Measurements from ENCODE around the gene HOXC6.

The HOXC6 gene

DNA sequence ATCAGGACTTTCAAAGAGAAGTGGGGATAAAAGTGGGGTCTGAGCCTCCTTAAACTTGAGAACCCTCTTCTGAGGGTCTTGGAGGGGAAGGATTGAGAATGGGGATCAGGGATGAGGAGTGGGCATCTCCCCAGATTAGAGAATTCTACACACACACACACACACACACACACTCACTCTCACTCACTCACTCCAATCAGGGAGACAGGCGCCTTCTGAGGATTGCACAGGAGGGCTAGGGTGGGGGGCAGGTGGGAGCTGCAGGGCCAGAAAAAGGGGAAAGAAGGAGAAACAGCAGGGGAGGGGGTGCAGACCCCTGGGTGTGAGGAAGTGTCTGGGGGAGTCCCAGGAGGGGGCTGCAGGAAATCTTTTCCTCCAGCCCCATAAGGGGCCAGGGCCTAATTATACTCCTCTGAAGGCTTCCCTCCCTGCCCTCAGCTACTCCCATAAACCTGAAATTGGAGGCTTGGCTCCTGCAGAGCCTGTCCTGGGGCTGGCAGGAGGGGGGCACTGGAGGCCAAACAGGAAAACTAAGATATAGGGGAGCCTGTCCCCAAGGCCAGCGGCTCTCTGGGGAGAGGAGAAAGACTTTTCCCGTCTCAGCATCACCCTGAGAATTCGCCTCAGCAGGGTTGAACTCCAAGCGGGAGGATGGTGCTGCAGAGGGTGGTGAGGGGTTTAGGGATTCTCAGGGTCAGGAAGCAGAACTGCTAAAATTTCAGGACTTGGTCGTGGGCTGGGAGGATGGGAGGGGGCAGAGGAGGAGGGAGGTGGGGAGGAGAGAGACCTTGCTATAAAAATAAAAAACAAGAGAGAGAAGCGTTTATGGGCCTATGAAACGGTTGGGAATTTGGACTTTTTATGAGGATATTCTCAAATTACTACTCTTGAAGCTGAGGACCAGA, 26.7 kb upstream of the HOXC6 start:
- DNase-seq (ENCODE audit: extremely low read depth in 1 of 2, low read depth in 1 of 2), result no peak

DNA sequence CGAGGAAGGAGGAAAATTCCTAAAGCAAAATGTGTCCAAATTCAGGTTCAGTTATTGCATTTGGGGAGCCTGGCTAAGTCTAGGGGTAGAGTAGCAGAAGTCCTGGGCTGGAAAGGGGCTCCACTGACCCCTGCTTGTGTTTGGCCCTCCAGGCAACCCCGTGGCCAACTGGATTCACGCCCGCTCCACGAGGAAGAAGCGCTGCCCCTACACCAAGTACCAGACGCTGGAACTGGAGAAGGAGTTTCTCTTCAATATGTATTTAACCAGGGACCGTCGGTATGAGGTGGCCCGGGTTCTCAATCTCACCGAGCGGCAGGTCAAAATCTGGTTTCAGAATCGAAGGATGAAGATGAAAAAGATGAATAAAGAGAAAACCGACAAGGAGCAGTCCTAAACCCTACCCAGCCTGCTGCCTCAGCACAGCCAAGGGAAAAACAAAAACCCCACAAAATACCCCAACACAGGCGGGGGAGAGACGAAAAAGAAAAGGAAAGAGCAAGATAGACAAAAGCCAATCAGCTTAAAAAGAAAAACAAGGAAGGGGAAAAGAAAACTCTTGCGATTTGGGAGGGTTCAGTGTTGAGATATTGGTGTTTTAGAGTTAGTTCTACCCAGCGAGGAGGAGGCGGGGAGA, 25.8 kb upstream of the HOXC6 start:
- DNase-seq (ENCODE audit: extremely low read depth in 1 of 2, low read depth in 1 of 2), result no peak

DNA sequence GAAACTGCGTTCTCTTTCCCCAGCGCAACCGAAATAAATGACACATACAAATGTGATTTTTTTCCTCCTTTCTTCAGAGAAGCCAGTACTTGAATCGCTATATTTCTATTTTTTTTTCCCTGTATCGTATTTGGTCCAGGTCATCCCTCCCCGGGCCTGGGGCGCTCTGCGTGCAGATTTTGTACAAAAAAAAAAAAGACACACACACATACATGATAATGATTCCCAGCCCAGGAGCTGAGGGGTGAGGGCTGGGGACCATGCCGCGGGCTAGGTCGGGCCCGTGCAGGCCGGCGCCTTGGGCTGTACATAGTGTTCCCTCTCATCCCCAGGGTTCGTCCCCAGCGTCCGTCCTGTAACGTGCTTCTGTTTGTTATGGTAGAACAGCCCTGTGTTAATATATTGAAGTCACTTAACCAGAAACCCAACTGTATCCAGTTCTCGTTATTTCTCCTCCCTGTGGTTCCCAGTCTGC, 25.3 kb upstream of the HOXC6 start:
- no peak for DNase-seq (ENCODE audit: extremely low read depth in 1 of 2, low read depth in 1 of 2)

DNA sequence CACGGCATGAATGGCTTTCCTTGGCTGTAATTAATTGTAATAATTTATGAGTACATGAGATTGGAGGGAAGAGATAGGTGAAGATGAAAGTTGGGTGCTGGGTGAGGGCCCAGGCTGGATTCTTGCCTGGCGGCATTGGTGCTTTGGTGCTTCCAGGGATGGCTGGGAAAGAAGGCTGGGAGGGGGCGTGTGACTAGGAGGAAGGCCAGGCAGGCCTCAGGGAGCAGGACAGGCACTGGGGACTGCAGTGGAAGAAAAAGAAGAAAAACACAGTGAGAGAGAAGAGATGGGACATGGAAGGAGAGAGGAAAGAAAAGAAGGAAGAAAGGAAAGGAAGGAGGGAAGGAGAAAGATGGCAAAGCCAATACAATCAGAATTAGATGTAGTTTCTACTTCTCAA, 24.6 kb upstream of the HOXC6 start:
- no peak for DNase-seq (ENCODE audit: extremely low read depth in 1 of 2, low read depth in 1 of 2)

DNA sequence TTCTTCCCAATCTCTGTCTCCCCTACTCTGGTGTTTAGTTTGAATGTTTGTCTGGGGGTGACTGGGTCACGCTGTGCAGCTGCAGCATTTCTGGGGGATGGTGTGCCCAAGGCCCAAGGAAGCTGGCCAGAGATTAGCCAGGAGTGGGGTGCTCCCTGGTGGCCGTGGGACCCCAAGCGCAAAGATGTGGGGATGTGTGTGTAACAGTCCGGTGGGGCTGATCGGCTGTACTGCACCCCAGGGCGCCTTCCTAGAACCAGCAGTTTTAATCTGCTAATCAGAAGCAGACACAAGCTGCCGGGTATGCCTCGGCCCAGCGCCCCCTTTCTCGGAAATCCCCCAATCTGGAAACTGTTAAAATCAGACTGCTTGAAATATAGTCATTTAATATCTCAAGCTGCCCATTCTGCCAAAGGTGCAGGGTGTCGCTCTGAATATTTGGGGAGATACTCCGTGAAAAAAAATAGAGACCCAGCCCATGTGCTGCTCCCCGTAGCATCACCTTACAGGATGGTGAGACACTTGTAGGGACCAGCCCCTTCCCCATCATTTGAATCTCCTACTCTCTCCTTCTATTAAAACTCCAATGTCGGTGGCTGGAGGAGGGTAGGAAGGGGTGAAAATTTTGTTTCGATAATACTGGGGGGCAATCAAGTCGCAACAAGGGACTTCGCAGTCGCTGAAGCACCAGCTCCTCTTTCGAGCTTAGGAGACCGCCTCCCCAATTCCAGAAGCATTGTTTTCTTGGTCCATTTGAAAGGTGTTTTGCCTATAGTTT, 24.0 kb upstream of the HOXC6 start:
- DNase-seq (ENCODE audit: extremely low read depth in 1 of 2, low read depth in 1 of 2), result no peak

DNA sequence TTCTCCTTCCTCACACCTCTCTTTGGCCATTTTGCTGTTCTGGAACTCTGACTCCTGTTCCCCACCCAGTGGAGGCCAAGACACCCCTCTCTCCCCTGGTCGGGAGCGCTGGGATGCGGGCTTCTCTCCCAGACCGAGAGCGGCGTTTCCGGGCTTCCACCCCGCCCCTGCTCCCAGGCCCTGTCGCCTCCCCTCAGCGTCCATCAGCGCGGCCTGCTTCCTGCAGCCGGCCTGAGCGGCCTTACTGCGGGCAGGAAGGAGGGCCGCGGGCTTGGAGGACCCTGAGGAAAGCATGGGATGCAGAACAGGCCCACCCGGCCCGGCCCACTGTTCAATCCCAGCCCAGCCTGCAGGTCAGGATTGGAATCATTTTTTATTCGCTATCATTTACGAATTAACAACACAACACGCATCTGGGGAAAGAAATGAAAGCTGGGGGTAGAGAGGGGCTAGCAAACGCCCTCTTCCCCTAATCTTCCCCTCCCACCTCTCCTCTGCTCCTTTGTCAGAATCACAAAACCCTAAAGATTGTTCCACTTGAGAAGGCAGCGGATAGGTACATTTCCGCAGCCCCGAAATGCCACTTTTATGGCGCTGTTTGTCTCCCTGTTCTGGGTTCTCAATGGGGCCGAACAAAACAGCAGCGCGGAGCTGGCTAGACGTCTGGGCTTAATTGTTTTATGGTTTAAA, 23.3 kb upstream of the HOXC6 start:
- DNase-seq (ENCODE audit: extremely low read depth in 1 of 2, low read depth in 1 of 2), result no peak

DNA sequence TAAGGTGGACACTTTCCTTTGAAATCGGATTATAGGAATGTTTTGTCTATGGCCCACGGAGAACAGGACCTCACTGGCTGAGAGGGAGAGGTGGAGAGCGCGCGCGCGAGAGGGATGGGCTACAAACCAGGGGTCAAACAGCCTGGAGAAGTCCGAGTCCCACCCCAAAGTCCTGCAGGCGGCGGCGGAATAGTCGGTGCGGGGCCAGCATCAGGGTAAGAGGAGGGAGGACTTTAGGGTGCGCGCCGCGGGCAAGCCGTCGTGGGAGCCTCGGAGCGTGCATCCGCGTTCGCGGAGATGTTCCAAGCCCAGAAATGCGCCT, 22.7 kb upstream of the HOXC6 start:
- no peak for DNase-seq (ENCODE audit: extremely low read depth in 1 of 2, low read depth in 1 of 2)

DNA sequence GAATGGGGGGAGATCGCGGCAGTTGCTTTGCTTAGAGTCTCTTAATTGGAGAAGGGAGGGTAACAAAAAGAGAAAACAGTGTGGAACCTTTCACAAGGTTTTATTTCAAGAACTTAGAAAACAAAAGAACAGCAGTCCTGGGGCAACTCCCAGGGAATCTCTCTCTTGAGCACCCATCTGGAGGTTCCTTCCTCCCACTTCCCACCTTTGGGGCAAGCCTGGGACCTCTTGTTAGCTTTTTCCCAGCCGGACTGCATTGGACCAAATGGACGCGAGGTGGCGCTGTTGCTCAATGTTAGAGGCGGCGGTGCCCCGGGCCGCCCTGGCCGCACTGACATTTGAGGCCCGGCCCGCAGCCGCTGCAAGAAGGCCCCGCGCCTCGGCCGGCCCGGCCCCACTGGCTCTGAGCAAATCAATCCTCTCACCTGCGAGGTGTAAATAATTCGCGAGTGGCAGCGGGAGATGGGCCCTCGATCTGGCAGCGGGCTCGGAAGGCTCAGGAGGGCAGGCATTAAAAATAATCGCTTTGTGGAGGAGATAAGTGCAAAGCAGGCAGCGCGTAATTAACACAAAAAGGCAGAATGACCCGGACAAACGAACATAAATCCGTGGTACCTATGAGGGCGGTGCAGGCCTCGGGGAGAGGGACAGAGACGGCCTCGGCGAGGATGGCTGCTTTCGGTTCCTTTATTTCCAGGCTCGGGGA, 22.2 kb upstream of the HOXC6 start:
- peak; percentile 62 to 81 for DNase-seq (ENCODE audit: extremely low read depth in 1 of 2, low read depth in 1 of 2)

DNA sequence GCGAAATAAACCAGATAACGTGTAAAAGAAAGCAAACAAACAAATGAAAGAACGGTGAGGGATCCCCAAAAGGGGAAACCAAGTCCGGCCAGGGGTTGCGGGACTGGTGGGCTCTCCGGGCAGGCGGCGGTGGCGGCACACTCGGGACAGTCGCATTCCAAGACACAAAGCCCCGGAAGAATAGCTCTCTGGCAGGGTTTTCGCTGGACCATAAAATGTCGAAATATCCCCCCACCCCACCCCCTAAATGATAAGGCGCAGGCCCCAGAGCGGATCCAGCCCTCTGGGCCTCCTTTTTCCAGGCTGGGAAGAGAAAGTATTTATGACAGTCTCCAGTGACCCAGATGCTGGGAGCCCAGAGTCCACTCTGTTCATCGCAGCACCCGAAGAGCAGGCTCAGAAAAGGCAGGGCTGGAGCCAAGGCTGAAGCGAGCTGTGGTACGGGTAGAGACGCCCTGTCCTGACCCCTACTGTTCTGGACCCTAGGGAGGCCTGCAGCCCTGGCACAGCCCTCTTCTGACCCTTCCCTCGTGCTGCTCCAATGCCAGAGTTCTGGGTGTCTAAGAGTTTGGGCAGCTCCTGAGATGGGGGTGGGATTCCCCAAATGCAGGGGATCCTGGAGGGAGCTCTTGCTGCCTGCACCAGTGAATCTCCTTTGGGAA, 21.6 kb upstream of the HOXC6 start:
- no peak for DNase-seq (ENCODE audit: extremely low read depth in 1 of 2, low read depth in 1 of 2)

DNA sequence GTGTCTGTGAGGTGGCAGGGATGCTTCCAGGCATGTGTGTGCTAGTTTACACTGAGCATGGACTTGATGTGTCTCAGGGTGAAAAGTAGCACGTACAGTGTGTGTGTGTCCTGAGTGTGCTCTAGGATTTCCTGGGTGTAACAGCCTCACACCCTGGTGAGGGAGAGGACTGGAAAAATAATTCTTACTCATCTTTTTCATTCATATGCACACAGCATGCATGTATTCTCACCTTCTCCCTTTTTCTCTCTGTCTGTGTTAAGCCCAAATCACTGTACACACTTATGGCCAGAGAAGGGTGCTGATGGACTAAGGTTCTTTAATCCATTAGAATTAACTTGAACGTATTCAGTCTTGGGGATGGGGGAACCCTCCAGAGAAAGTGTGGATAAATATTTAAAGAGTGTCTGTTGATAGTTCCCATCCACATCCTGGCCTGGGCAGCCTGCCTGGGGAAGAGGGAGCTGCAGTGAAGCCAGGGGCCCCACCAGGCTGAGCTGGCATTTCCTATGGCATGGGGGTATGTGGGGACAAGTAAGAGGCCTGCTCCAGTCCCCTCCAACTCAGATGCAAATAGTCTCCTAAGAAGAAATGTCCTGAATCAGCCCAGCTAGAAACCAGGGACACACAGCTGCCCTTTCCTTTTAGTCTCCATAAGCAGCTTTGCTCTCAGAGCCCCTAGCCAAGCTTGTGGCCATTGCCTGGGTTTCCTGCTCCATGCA, 20.5 kb upstream of the HOXC6 start:
- DNase-seq (ENCODE audit: extremely low read depth in 1 of 2, low read depth in 1 of 2), result no peak

DNA sequence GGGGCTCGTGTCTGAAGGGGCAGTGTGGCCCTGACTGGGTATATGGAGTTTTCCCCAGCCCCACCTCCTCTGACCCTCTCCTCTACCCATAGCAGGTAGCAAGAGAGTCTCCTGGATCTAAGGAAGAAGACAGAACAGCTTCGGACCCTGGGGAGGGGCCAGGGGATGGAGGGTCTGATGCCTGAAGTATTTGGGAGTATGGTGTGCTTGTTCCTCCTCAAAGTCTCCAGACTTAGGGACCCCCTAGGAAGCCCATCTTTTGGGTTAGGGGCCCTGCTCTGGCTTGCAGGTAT, 20.0 kb upstream of the HOXC6 start:
- DNase-seq (ENCODE audit: extremely low read depth in 1 of 2, low read depth in 1 of 2), result no peak

DNA sequence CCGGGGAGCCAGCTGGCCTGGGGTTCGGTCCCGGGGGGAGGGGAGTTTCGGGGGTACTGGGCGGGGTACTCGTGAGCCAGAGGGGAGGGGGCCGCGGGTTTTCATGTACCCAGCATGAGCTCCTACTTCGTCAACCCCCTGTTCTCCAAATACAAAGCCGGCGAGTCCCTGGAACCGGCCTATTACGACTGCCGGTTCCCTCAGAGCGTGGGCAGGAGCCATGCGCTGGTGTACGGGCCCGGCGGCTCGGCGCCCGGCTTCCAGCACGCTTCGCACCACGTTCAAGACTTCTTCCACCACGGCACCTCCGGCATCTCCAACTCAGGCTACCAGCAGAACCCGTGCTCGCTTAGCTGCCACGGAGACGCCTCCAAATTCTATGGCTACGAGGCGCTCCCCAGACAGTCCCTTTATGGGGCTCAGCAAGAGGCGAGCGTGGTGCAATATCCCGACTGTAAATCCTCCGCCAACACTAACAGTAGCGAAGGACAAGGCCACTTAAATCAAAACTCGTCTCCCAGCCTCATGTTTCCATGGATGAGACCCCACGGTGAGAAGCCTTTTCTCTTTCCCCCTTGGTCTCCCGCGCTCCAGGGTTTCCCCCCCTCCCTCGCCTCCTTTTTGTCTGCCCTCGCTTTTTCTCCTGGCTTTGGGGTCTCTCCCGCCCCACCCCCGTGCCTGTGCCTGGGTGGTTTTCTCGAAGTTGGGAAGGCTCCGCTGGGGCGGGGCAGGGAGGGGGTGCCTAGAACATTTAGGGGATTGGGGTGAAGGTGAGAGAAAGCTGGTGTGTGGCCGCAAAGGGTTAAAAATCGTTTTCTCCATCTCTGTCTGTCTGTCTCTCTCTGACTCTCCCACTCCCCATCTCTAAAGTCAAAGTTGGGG, 18.8 kb upstream of the HOXC6 start:
- DNase-seq (ENCODE audit: extremely low read depth in 1 of 2, low read depth in 1 of 2), result no peak

DNA sequence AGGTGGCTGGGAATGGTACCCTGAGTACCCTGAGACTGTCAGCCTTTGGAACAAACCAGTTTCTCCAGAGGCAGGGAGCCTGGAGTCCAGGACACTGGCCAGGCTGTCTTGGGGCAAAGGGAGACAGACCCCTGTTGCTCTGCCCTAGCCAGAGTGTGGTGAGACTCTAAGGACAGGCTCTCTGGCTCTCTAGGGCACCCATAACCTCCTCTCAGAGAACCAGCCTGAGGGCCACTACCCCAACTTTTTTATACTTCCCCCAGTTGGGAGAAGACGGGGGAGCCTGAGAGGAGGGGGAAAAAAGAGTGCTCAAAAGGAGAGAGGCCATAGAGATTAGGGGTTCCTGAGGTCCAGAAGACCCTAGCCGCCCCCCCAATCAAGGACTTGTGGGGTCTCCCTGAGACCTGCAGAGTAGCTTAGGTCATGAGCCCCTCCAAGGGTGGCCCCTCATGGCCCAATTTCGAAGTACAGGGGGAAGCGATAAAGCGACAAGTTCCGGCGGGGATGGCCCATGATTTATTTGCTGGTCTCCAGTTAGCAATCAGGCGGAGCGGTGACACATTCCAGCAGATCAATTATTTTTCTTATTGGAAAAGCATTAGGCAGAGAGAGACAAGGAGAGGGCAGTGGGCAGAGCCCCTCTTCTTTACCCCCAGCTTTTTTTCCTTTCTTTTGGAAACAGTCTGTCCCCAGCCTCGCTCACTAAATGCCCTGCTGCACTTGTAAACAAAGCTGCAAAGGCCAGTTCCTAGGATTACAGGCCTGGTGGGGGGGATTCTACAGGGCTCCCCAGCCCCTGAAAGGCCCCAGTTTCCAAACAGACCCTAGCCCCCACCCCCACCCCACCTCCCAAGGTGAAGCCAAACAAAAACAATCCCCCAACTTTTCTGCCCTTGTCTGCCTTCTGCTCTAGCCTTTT, 17.9 kb upstream of the HOXC6 start:
- no peak for DNase-seq (ENCODE audit: extremely low read depth in 1 of 2, low read depth in 1 of 2)

DNA sequence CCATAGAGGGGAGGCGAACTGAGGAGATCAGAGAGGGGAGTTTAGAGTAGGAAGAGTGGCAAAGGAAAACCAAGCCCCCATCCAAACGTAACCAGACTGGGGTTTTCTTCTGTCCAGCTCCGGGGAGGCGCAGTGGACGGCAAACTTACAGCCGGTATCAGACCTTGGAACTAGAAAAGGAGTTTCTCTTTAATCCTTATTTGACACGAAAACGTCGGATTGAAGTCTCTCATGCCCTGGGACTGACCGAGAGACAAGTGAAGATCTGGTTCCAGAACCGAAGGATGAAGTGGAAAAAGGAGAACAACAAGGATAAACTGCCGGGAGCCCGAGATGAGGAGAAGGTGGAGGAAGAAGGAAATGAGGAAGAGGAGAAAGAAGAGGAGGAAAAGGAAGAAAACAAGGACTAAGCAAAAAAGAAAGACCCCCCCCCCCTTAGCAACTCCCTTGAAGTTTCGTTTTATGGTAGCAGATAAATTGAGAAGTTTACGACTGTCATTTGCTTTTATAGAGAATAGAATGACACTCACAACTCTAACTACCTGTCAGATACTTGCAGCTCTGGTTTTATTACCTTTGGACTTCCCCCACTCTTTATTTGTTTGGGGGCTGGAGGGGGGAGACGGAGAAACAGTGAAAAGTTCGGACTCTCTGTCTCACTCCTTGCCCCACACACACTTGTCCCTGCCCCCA, 17.1 kb upstream of the HOXC6 start:
- no peak for DNase-seq (ENCODE audit: extremely low read depth in 1 of 2, low read depth in 1 of 2)

DNA sequence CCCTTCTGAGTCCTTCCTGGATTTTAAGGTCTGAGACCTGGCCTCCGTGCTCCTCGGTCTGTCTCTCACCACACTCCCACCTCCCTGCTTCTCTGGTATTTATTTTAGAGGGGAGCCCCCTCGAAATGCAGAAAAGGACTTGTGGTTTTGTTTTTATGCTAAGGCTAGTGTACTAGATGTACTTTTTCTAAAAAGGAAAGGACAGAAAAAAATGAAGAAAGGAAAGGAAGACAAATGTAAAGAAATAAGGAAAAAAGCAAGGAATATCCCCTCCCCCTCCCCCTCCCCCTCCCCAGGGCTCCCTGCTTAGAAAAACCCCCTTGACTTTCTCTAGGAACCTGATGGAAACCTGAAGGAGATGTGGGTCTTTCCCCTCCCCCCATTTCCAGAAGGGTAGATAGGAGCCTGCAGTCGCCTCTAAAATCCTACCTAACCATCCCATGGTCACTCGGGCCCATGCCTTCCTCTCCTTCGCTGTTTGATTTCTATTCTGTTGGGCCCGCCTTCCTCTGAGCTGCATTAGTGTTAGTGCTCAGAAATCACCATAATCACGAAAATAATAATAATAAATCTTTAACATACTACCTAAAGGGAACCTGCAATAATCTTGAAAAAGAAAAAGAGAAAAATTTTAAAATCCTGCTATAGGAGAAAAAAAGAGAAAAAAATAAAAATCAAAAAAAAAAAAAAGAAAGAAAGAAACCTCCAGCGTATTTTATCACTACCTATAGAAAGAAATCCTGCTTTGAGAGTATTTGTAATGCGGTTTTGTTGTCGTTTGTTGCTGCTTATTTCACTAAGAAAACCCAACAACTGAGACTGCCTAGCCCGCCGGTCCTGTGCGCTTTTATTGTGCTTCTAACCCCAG, 16.3 kb upstream of the HOXC6 start:
- no peak for DNase-seq (ENCODE audit: extremely low read depth in 1 of 2, low read depth in 1 of 2)
